Measurements from ENCODE around the gene ADAT2. TPM values are rescaled to one million over a fixed set of nuclear protein-coding genes. Genes with fewer than 3 reads are reported as not detected.

The ADAT2 gene
- polyA plus RNA-seq, 1 of the 3 experiments (the other 2 are of a cell fraction) = 5.4 TPM

GRCh38 chr6:143451531-143451930 lies 1.0 kb upstream of the ADAT2 start (continued):
- no peak for TF ChIP-seq REST (IDR thresholded peaks at IDR 0.05; ENCODE audit: low read depth, low read length)

- Histone ChIP-seq H3K27ac (ENCODE audit: low read depth in 2 of 2, low read length in 1 of 2) (peak overlapping the region; percentile 65 to 83), H3K27me3 (ENCODE audit: insufficient read depth) (no peaks in the 10 kb centered on the region), H3K4me3 (ENCODE audit: low read depth in 2 of 2, low read length in 1 of 2) (peak overlapping the region; percentile 88 to 97), H3K9me2 (no peaks in the 10 kb centered on the region), H3K79me2 (ENCODE audit: insufficient read depth) (peaks cover 43% of the 10 kb centered on the region), H3K4me2 (peak overlapping the region; percentile 84), H3F3A (replicated peaks; ENCODE audit: insufficient read depth) (no peaks in the 10 kb centered on the region), H4K20me1 (ENCODE audit: insufficient read depth) (no peaks in the 10 kb centered on the region), H2AFZ (ENCODE audit: low read depth) (peak overlapping the region; percentile 96), H3K9me3 (no peaks in the 10 kb centered on the region), H3K9ac (peak overlapping the region; percentile 88), H3K4me1 (ENCODE audit: control insufficient read depth in 1 of 2, insufficient read depth in 2 of 2, low read depth in 1 of 2, low read length in 1 of 2) (peaks cover 0 to 7% of the 10 kb centered on the region in 2 experiments; a peak in 2 of 4 replicates), H3K36me3 (replicated peaks in 1 of 2; ENCODE audit: control insufficient read depth in 1 of 2, insufficient read depth in 2 of 2, low read length in 1 of 2) (peaks cover 3 to 6% of the 10 kb centered on the region in 2 experiments)
- WGBS (ENCODE audit: low lambda C conversion rate) = 5% methylated on average over 19 of the region's 19 CpGs
- CTCF ChIA-PET = interaction anchor here (1.3 to 1.8 kb wide), 4 partner anchors 17 to 975 kb away, joined by 3 to 7 read pairs (median 6); no protein-coding TSS in a partner anchor
- POLR2A ChIA-PET = interaction anchor here (0.8 to 1.1 kb wide), 3 partner anchors 24 to 61 kb away, joined by 3 to 5 read pairs (median 3); partner anchors contain the start of gene FUCA2
- DNase-seq = peak; percentile 15
- TF ChIP-seq, protein P1, sequence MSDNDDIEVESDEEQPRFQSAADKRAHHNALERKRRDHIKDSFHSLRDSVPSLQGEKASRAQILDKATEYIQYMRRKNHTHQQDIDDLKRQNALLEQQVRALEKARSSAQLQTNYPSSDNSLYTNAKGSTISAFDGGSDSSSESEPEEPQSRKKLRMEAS (IDR thresholded peaks at IDR 0.05; ENCODE audit: low read depth) = 0 out of 2 replicates have a peak, but pooled peaks have one; percentile 19
- TF ChIP-seq TAF1 (IDR thresholded peaks at IDR 0.05; ENCODE audit: borderline replicate concordance, low read depth, low read length) = no peak
- peak; percentile 21; the same call in 1 of the 2 replicates for TF ChIP-seq FOXJ3 (CRISPR knock-in tag; IDR thresholded peaks at IDR 0.05)
Measured at GRCh38 chr6:143449714-143450452, 612 bp downstream of the ADAT2 start.

DNA sequence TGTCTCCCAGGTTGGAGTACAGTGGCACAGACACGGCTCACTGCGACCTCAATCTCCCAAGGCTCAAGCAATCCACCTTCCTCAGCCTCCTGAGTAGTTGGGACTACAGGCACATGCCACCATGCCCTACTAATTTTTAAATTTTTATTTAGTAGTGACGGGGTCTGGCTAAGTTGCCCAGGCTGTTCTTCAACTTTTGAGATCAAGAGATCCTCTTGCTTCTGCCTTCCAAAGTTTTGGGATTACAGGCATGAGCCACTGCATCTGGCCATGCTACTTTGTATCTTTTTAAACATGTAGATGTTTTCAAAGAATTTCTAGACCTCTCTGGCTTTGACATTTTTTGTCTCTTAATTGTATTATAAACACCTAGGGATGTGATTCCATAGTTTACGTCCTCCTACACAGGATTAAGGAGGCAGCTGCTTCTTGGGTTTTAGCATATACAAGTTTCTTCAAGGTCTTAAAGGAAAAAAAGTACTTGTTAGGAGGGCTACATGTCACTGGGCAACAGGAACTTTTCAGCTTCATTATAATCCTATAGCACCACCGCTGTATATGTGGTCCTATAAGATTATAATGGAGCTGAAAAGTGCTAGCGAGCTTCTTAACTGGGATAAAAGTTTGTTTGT lies 1.3 kb downstream of the ADAT2 start:
- peaks cover 43% of the 10 kb centered on the region for H3K79me2 ChIP-seq (ENCODE audit: insufficient read depth)
- ChIA-PET POLR2A (no interaction called here), CTCF (interaction anchor here (1.7 to 1.8 kb wide), 3 partner anchors 16 to 975 kb away, joined by 4 to 7 read pairs (median 7); no protein-coding TSS in a partner anchor)
- H3K27ac ChIP-seq (ENCODE audit: low read depth in 2 of 2, low read length in 1 of 2) = peak overlapping the region in 1 of 2 experiments; percentile 65; a peak in 1 of 4 replicates
- no peaks in the 10 kb centered on the region for H4K20me1 ChIP-seq (ENCODE audit: insufficient read depth)
- peak overlapping the region; percentile 88 to 97 for H3K4me3 ChIP-seq (ENCODE audit: low read depth in 2 of 2, low read length in 1 of 2)
- no peaks in the 10 kb centered on the region for H3F3A ChIP-seq (replicated peaks; ENCODE audit: insufficient read depth)
- H3K9me3 ChIP-seq = no peaks in the 10 kb centered on the region
- no peaks in the 10 kb centered on the region for H3K27me3 ChIP-seq (ENCODE audit: insufficient read depth)
- 85% methylated on average over 6 of the region's 6 CpGs for WGBS (ENCODE audit: low lambda C conversion rate)
- peak overlapping the region; percentile 96 for H2AFZ ChIP-seq (ENCODE audit: low read depth)
- TF ChIP-seq ZBTB33 (IDR thresholded peaks at IDR 0.05; ENCODE audit: borderline replicate concordance, low read depth) (no peak), FOSL2 (IDR thresholded peaks at IDR 0.05; ENCODE audit: borderline replicate concordance, low read depth) (no peak), RXRA (IDR thresholded peaks at IDR 0.05; ENCODE audit: borderline replicate concordance, low read depth) (no peak), TCF12 (IDR thresholded peaks at IDR 0.05) (no peak), RAD21 (IDR thresholded peaks at IDR 0.05; ENCODE audit: low read length) (no peak), MEF2A (IDR thresholded peaks at IDR 0.05; ENCODE audit: borderline replicate concordance, low read depth) (no peak), GABPA (IDR thresholded peaks at IDR 0.05; ENCODE audit: low read depth) (no peak), TAF1 (IDR thresholded peaks at IDR 0.05; ENCODE audit: borderline replicate concordance, low read depth, low read length) (no peak)
- TF ChIP-seq, protein P2, sequence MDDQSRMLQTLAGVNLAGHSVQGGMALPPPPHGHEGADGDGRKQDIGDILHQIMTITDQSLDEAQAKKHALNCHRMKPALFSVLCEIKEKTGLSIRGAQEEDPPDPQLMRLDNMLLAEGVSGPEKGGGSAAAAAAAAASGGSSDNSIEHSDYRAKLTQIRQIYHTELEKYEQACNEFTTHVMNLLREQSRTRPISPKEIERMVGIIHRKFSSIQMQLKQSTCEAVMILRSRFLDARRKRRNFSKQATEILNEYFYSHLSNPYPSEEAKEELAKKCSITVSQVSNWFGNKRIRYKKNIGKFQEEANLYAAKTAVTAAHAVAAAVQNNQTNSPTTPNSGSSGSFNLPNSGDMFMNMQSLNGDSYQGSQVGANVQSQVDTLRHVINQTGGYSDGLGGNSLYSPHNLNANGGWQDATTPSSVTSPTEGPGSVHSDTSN (IDR thresholded peaks at IDR 0.05) = no peak
- no peak for DNase-seq
- peak overlapping the region; percentile 88; the same call in 1 of the 2 replicates for H3K9ac ChIP-seq
- H3K9me2 ChIP-seq = no peaks in the 10 kb centered on the region
- peaks cover 0 to 7% of the 10 kb centered on the region in 2 experiments; a peak in 2 of 4 replicates for H3K4me1 ChIP-seq (ENCODE audit: control insufficient read depth in 1 of 2, insufficient read depth in 2 of 2, low read depth in 1 of 2, low read length in 1 of 2)
- peak overlapping the region; percentile 84 for H3K4me2 ChIP-seq
- peaks cover 3% of the 10 kb centered on the region in 2 experiments for H3K36me3 ChIP-seq (replicated peaks in 1 of 2; ENCODE audit: control insufficient read depth in 1 of 2, insufficient read depth in 2 of 2, low read length in 1 of 2)
